CD4-positive, alpha-beta T cell treated with Interleukin-6 for 4 hours (primary cell): Measurements from ENCODE around the gene RPS5.
"Not testable (repeated sequence)": the region's sequence is repeated elsewhere in the genome, so short reads cannot be mapped to it uniquely, and the experiment has no call there.

Experiments
- DNase-seq: peaks from one replicate; pipeline ENCODE4 v3.0.0-alpha.2; 2020; ENCODE audit warnings: mixed read lengths

Gene RPS5

GRCh38 chr19:58385891-58386575 lies 1.0 kb upstream of the RPS5 start:
- DNase-seq: peak; percentile 25

GRCh38 chr19:58387338-58388174 lies 487 bp downstream of the RPS5 start:
- DNase-seq: no peak

- DNase-seq: no peak
These were observed 1.1 kb downstream of the RPS5 start for GRCh38 chr19:58388175-58388526.

GRCh38 chr19:58392945-58393724 lies 6.1 kb downstream of the RPS5 start:
- no peak for DNase-seq

- DNase-seq: no peak
These were observed 6.6 kb downstream of the RPS5 start for GRCh38 chr19:58393725-58394033.

GRCh38 chr19:58394821-58395219 lies 7.8 kb downstream of the RPS5 start:
- DNase-seq: no peak

- DNase-seq: no peak
These were observed 8.3 kb downstream of the RPS5 start, which contains the start of gene RNF225 for GRCh38 chr19:58395220-58395978. RNF225 (plus strand) TSS chr19:58395656; CDS start chr19:58396090, 434 bp downstream.

GRCh38 chr19:58395979-58396627 lies 9.0 kb downstream of the RPS5 start:
- no peak for DNase-seq

GRCh38 chr19:58396691-58397532 lies 9.8 kb downstream of the RPS5 start:
- no peak for DNase-seq

GRCh38 chr19:58397533-58398037 lies 10.5 kb downstream of the RPS5 start:
- DNase-seq: no peak

GRCh38 chr19:58398087-58398486 lies 11.0 kb downstream of the RPS5 start:
- no peak for DNase-seq

GRCh38 chr19:58398545-58398944 lies 11.5 kb downstream of the RPS5 start:
- no peak for DNase-seq

GRCh38 chr19:58399903-58400302 lies 12.8 kb downstream of the RPS5 start:
- no peak for DNase-seq

- DNase-seq: no peak
These were observed 13.3 kb downstream of the RPS5 start for GRCh38 chr19:58400316-58400915.

GRCh38 chr19:58400916-58401839 lies 14.1 kb downstream of the RPS5 start:
- peak; percentile 100 for DNase-seq

GRCh38 chr19:58401840-58402421 lies 14.9 kb downstream of the RPS5 start:
- no peak for DNase-seq

- DNase-seq: not testable (repeated sequence)
These were observed 16.9 kb downstream of the RPS5 start for GRCh38 chr19:58403920-58404478.

GRCh38 chr19:58406818-58407657 lies 20.0 kb downstream of the RPS5 start:
- DNase-seq: no peak
